HG03196 (cell line): Measurements from ENCODE around the gene DUOXA1.
A peak's percentile ranks its signal among the peaks of the same experiment; 100 is the strongest.

Experiments
- ATAC-seq: cut with Tn5 transposase; IDR thresholded peaks from one replicate; pipeline ENCODE4 v1.9.1; 2021; ENCODE audit not compliant: unreplicated experiment

DUOXA1 gene

GRCh38 chr15:45129651-45130129 lies at the start of gene DUOXA1, which contains the start of gene DUOX1:
TSS of gene DUOXA1 (minus strand) at chr15:45129879. CDS start at chr15:45123014, 6,865 bp downstream.
TSS of gene DUOX1 (plus strand) at chr15:45129994. CDS start at chr15:45131967, 1,973 bp downstream.
- ATAC-seq = no peak

- ATAC-seq = no peak
These were observed 47.6 kb upstream of the DUOXA1 start for GRCh38 chr15:45177285-45177684.

GRCh38 chr15:45174577-45174976 lies 44.9 kb upstream of the DUOXA1 start:
- ATAC-seq = no peak

GRCh38 chr15:45174069-45174468 lies 44.4 kb upstream of the DUOXA1 start:
- no peak for ATAC-seq

GRCh38 chr15:45171912-45172311 lies 42.2 kb upstream of the DUOXA1 start:
- ATAC-seq = no peak

- no peak for ATAC-seq
These were observed 40.2 kb upstream of the DUOXA1 start for GRCh38 chr15:45169608-45170480.

- no peak for ATAC-seq
These were observed 39.3 kb upstream of the DUOXA1 start for GRCh38 chr15:45168751-45169551.

- ATAC-seq = no peak
These were observed 38.6 kb upstream of the DUOXA1 start for GRCh38 chr15:45168286-45168685.

- ATAC-seq = no peak
These were observed 38.0 kb upstream of the DUOXA1 start for GRCh38 chr15:45167631-45168205.

GRCh38 chr15:45166834-45167630 lies 37.4 kb upstream of the DUOXA1 start:
- peak; percentile 85 for ATAC-seq

- no peak for ATAC-seq
These were observed 35.9 kb upstream of the DUOXA1 start for GRCh38 chr15:45165536-45165935.

GRCh38 chr15:45164914-45165313 lies 35.2 kb upstream of the DUOXA1 start:
- no peak for ATAC-seq

GRCh38 chr15:45163508-45163856 lies 33.8 kb upstream of the DUOXA1 start:
- no peak for ATAC-seq

- no peak for ATAC-seq
These were observed 33.3 kb upstream of the DUOXA1 start for GRCh38 chr15:45162771-45163507.

GRCh38 chr15:45161666-45162065 lies 32.0 kb upstream of the DUOXA1 start:
- no peak for ATAC-seq

GRCh38 chr15:45157974-45158373 lies 28.3 kb upstream of the DUOXA1 start:
- no peak for ATAC-seq

GRCh38 chr15:45156744-45157455 lies 27.2 kb upstream of the DUOXA1 start:
- no peak for ATAC-seq

GRCh38 chr15:45155739-45156138 lies 26.1 kb upstream of the DUOXA1 start:
- ATAC-seq = no peak
